GM23248 (cell line): ENCODE results near the gene DOCK3.
"Not testable (repeated sequence)": the region's sequence is repeated elsewhere in the genome, so short reads cannot be mapped to it uniquely, and the experiment has no call there.

ENCODE experiments used
- EZH2 ChIP-seq: fragments of 200-600 bp; sonication (generic); IDR thresholded peaks from 2 replicates; pipeline ENCODE4 v1.6.1; 2018; ENCODE audit warnings: antibody characterized with exemption, mild to moderate bottlenecking; ENCODE audit not compliant: insufficient read depth, poor library complexity, severe bottlenecking
- EZH2phosphoT487 ChIP-seq: fragments of 200-600 bp; sonication (generic); IDR thresholded peaks from 2 replicates; pipeline ENCODE4 v1.6.1; 2018; ENCODE audit warnings: antibody characterized with exemption, moderate library complexity, mild to moderate bottlenecking, low read depth; ENCODE audit not compliant: insufficient read depth

DNA sequence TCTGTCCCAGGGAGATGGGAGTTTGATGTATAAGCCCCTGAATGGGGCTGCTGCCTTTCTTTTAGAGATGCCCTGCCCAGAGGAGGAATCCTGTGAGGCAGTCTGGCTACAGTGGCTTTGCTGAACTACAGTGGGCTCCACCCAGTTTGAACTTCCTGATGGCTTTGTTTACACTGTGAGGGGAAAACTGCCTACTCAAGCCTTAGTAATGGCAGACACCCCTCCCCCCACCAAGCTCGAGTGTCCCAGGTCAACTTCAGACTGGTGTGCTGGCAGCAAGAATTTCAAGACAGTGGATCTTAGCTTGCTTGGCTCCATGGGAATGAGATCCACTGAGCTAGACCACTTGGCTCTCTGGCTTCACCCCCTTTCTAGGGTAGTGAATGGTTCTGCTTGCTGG lies 226.4 kb downstream of the DOCK3 start:
- not testable (repeated sequence) for TF ChIP-seq EZH2phosphoT487, EZH2
